GM19324 (cell line): Measurements from ENCODE around the gene CDH23.
A peak's percentile ranks its signal among the peaks of the same experiment; 100 is the strongest.

Experiments
- ATAC-seq: cut with Tn5 transposase; IDR thresholded peaks from one replicate; pipeline ENCODE4 v1.9.1; 2021; ENCODE audit warnings: mild to moderate bottlenecking, moderate library complexity; ENCODE audit not compliant: unreplicated experiment, low FRiP score

The CDH23 gene

GRCh38 chr10:71795248-71795647, 398.5 kb downstream of the CDH23 start:
- ATAC-seq = no peak

- ATAC-seq = no peak
Observed at GRCh38 chr10:71796749-71797405, 400.2 kb downstream of the CDH23 start.

GRCh38 chr10:71797533-71798307, 401.0 kb downstream of the CDH23 start:
- no peak for ATAC-seq

GRCh38 chr10:71798308-71798624, 401.5 kb downstream of the CDH23 start:
- ATAC-seq = no peak

- no peak for ATAC-seq
Observed at GRCh38 chr10:71799112-71799511, 402.4 kb downstream of the CDH23 start.

- ATAC-seq = no peak
Observed at GRCh38 chr10:71799608-71800453, 403.1 kb downstream of the CDH23 start.

GRCh38 chr10:71801361-71801760, 404.6 kb downstream of the CDH23 start:
- peak; percentile 81 for ATAC-seq

GRCh38 chr10:71802235-71802634, 405.5 kb downstream of the CDH23 start:
- ATAC-seq = no peak

GRCh38 chr10:71802715-71803488, 406.2 kb downstream of the CDH23 start:
- no peak for ATAC-seq

- no peak for ATAC-seq
Observed at GRCh38 chr10:71804077-71804476, 407.4 kb downstream of the CDH23 start.

- ATAC-seq = no peak
Observed at GRCh38 chr10:71805776-71806703, 409.3 kb downstream of the CDH23 start.

- ATAC-seq = no peak
Observed at GRCh38 chr10:71806704-71807556, 410.2 kb downstream of the CDH23 start.

- no peak for ATAC-seq
Observed at GRCh38 chr10:71807557-71808510, 411.1 kb downstream of the CDH23 start.

- ATAC-seq = no peak
Observed at GRCh38 chr10:71809628-71810027, 412.9 kb downstream of the CDH23 start.

GRCh38 chr10:71810048-71810750, 413.5 kb downstream of the CDH23 start:
- ATAC-seq = no peak

- ATAC-seq = no peak
Observed at GRCh38 chr10:71811351-71811750, 414.6 kb downstream of the CDH23 start.
